GM10248 (cell line): ENCODE results near the gene SPON1.

ENCODE experiments used
- CTCF ChIA-PET: fragments of 300-600 bp; sonication (Branson Sonifier 250); formaldehyde crosslinking; extraction: SDS; loops from one replicate; lab custom pipeline; 2021; ENCODE audit warnings: antibody characterized with exemption; lab: Yijun Ruan, JAX
- POLR2A ChIA-PET: fragments of 350-650 bp; sonication (Branson Sonifier 250); formaldehyde crosslinking; extraction: SDS; loops from one replicate; lab custom pipeline; 2020; ENCODE audit warnings: antibody characterized with exemption; lab: Yijun Ruan, JAX
- DNase-seq: peaks from one replicate; pipeline ENCODE4 v3.0.0; 2012; ENCODE audit errors: extremely low spot score
- TF ChIP-seq, protein P1 (sequence below): IDR thresholded peaks from 2 replicates; pipeline ENCODE4 v1.5.1; 2012; ENCODE audit warnings: mild to moderate bottlenecking, low read depth; ENCODE audit errors: extremely low read depth, missing control alignments, control extremely low read depth

Gene SPON1

DNA sequence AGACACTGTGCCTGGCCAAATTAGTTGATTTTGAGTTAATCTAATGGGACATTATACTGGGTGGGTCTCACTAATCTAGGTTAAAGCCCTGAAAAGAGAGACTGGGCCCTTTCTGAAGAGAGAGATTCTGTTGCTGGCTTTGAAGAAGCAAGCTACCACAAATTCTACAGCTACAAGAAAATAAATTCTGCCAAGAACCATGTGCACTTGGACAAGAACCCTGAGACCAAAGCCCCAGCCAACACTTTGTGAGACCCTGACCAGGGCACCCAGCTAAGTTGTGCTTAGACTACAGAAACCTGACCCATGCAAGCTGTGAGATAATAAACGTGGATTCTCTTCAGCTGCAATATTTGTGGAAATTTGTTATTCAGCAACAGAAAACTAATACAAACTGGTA is 20.1 kb upstream of the SPON1 start:
- POLR2A ChIA-PET = no interaction called here

GRCh38 chr11:13942971-13943381 is 19.5 kb upstream of the SPON1 start:
- TF ChIP-seq, protein P1, sequence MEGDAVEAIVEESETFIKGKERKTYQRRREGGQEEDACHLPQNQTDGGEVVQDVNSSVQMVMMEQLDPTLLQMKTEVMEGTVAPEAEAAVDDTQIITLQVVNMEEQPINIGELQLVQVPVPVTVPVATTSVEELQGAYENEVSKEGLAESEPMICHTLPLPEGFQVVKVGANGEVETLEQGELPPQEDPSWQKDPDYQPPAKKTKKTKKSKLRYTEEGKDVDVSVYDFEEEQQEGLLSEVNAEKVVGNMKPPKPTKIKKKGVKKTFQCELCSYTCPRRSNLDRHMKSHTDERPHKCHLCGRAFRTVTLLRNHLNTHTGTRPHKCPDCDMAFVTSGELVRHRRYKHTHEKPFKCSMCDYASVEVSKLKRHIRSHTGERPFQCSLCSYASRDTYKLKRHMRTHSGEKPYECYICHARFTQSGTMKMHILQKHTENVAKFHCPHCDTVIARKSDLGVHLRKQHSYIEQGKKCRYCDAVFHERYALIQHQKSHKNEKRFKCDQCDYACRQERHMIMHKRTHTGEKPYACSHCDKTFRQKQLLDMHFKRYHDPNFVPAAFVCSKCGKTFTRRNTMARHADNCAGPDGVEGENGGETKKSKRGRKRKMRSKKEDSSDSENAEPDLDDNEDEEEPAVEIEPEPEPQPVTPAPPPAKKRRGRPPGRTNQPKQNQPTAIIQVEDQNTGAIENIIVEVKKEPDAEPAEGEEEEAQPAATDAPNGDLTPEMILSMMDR = no peak
- CTCF ChIA-PET = interaction anchor here (0.9 to 1.2 kb wide), 2 partner anchors 12 to 206 kb away, joined by 3 read pairs; no protein-coding TSS in a partner anchor
- POLR2A ChIA-PET = no interaction called here
- DNase-seq = no peak

More for the DNA sequence above, 20.1 kb upstream of the SPON1 start:
- TF ChIP-seq, protein P1 = no peak
- CTCF ChIA-PET = no interaction called here
- DNase-seq = no peak

- CTCF ChIA-PET = no interaction called here
- POLR2A ChIA-PET = no interaction called here
- TF ChIP-seq, protein P1 = no peak
- no peak for DNase-seq
Measured at GRCh38 chr11:13944016-13944415, 18.5 kb upstream of the SPON1 start.

GRCh38 chr11:13944911-13945425 is 17.6 kb upstream of the SPON1 start:
- CTCF ChIA-PET = interaction anchor here (4.0 kb wide), 1 partner anchor 11 kb away, joined by 24 read pairs; no protein-coding TSS in a partner anchor
- TF ChIP-seq, protein P1 = no peak

DNA sequence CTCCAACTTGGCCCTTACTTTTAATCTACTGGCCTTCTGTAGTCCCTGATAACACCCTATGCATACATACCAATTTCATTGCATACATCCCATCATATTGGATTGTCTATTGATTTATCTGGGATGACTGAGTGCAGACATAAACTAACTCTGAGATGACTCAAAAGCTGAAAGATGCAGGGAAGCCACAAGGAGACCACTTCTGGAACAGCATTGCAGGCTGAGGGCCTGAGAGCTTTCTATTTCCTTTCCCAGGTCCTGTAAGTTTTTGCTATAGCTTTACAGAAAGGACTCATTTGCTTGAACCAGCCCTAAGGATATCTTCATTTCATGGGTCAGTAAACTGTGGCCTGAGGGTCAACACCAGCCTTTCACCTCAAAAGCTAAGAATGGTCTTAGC is 15.1 kb upstream of the SPON1 start:
- ChIA-PET CTCF (interaction anchor here (1.2 to 4.0 kb wide), 2 partner anchors 9 to 175 kb away, joined by 3 to 24 read pairs; no protein-coding TSS in a partner anchor), POLR2A (no interaction called here)
- TF ChIP-seq, protein P1 = no peak
- no peak for DNase-seq

More at GRCh38 chr11:13944911-13945425, 17.6 kb upstream of the SPON1 start:
- POLR2A ChIA-PET = no interaction called here
- no peak for DNase-seq

DNA sequence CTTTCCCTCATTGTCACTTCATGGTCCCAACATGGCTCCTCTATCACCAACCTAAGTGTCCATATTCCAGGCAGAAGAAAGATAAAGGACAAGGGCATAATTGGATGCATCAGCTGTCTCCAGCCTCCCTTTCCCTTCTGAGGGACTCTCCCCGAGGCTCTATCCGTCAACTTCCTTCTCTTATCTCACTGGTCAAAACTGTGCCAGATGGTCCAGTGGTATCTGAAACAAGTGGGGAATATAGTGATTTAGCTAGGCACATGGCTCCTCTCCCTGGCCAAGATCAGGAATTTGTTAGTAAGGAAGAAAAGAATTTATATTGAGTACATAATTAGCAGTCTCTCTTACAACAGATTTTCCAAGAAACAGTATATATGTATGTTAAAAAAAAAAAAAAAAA is 12.6 kb upstream of the SPON1 start:
- TF ChIP-seq, protein P1 = no peak
- POLR2A ChIA-PET = no interaction called here
- CTCF ChIA-PET = interaction anchor here (1.0 to 1.6 kb wide), 3 partner anchors 9 to 13 kb away, joined by 3 to 7 read pairs (median 3); partner anchors contain the start of gene SPON1
- no peak for DNase-seq
